ENCODE results near the gene ACTA1. TPM values are rescaled to one million over a fixed set of nuclear protein-coding genes. Genes with fewer than 3 reads are reported as not detected.

Gene ACTA1
- total RNA-seq, 2 donors from 2014 or later: 3.9 to 41.3 TPM

- TF ChIP-seq POLR2A (IDR thresholded peaks at IDR 0.05): no peak
- no peak for TF ChIP-seq POLR2AphosphoS5 (IDR thresholded peaks at IDR 0.05)
- TF ChIP-seq CTCF (IDR thresholded peaks at IDR 0.05): no peak
- WGBS: 94% methylated on average over 7 of the region's 7 CpGs
- Histone ChIP-seq H3K27me3 (replicated peaks; ENCODE audit: insufficient read depth) (no peaks in the 10 kb centered on the region), H3K27ac (no peak overlapping the region), H3K4me1 (replicated peaks) (no peaks in the 10 kb centered on the region), H3K9me3 (no peaks in the 10 kb centered on the region), H3K36me3 (no peaks in the 10 kb centered on the region), H3K4me3 (no peak overlapping the region)
- intact Hi-C loops (cut with DNase I): no loop called here
- DNase-seq (ENCODE audit: low spot score): no peak
These were observed 43.8 kb downstream of the ACTA1 start for GRCh38 chr1:229390130-229390529.

- Histone ChIP-seq H3K9me3 (no peaks in the 10 kb centered on the region), H3K4me1 (replicated peaks) (no peaks in the 10 kb centered on the region), H3K4me3 (no peak overlapping the region), H3K27ac (no peak overlapping the region), H3K27me3 (replicated peaks; ENCODE audit: insufficient read depth) (no peaks in the 10 kb centered on the region), H3K36me3 (no peaks in the 10 kb centered on the region)
- intact Hi-C loops (cut with DNase I): no loop called here
- TF ChIP-seq POLR2AphosphoS5 (IDR thresholded peaks at IDR 0.05) (no peak), POLR2A (IDR thresholded peaks at IDR 0.05) (no peak), CTCF (IDR thresholded peaks at IDR 0.05) (no peak)
- no peak for DNase-seq (ENCODE audit: low spot score)
- WGBS: 67% methylated on average over 7 of the region's 7 CpGs
These were observed 44.9 kb downstream of the ACTA1 start for GRCh38 chr1:229388897-229389580.

GRCh38 chr1:229385853-229386456 is 47.9 kb downstream of the ACTA1 start:
- H3K4me1 ChIP-seq (replicated peaks): no peaks in the 10 kb centered on the region
- intact Hi-C loops (cut with DNase I): no loop called here
- no peak for DNase-seq (ENCODE audit: low spot score)
- no peaks in the 10 kb centered on the region for H3K27me3 ChIP-seq (replicated peaks; ENCODE audit: insufficient read depth)
- H3K27ac ChIP-seq: no peak overlapping the region
- no peaks in the 10 kb centered on the region for H3K9me3 ChIP-seq
- H3K36me3 ChIP-seq: no peaks in the 10 kb centered on the region
- WGBS: 63% methylated on average over 8 of the region's 8 CpGs
- no peak overlapping the region for H3K4me3 ChIP-seq
- no peak for TF ChIP-seq POLR2AphosphoS5 (IDR thresholded peaks at IDR 0.05)
- TF ChIP-seq POLR2A (IDR thresholded peaks at IDR 0.05): no peak
- TF ChIP-seq CTCF (IDR thresholded peaks at IDR 0.05): no peak

- no peak for TF ChIP-seq POLR2AphosphoS5 (IDR thresholded peaks at IDR 0.05)
- TF ChIP-seq POLR2A (IDR thresholded peaks at IDR 0.05): no peak
- no peak for TF ChIP-seq CTCF (IDR thresholded peaks at IDR 0.05)
- no peak for DNase-seq (ENCODE audit: low spot score)
- Histone ChIP-seq H3K9me3 (no peaks in the 10 kb centered on the region), H3K4me1 (replicated peaks) (no peaks in the 10 kb centered on the region), H3K27me3 (replicated peaks; ENCODE audit: insufficient read depth) (no peaks in the 10 kb centered on the region), H3K36me3 (no peaks in the 10 kb centered on the region), H3K27ac (no peak overlapping the region), H3K4me3 (no peak overlapping the region)
- WGBS: 84% methylated on average over 7 of the region's 7 CpGs
- intact Hi-C loops (cut with DNase I): no loop called here
These were observed 49.1 kb downstream of the ACTA1 start for GRCh38 chr1:229384822-229385221.

GRCh38 chr1:229383961-229384360 is 49.9 kb downstream of the ACTA1 start:
- Histone ChIP-seq H3K36me3 (no peaks in the 10 kb centered on the region), H3K27ac (no peak overlapping the region), H3K4me3 (no peak overlapping the region), H3K9me3 (no peaks in the 10 kb centered on the region), H3K4me1 (replicated peaks) (no peaks in the 10 kb centered on the region), H3K27me3 (replicated peaks; ENCODE audit: insufficient read depth) (no peaks in the 10 kb centered on the region)
- intact Hi-C loops (cut with DNase I): no loop called here
- TF ChIP-seq CTCF (IDR thresholded peaks at IDR 0.05) (no peak), POLR2A (IDR thresholded peaks at IDR 0.05) (no peak), POLR2AphosphoS5 (IDR thresholded peaks at IDR 0.05) (no peak)
- no peak for DNase-seq (ENCODE audit: low spot score)
- 93% methylated on average over 5 of the region's 5 CpGs for WGBS
